ENCODE measurements around the gene IQGAP1.

Gene IQGAP1

GRCh38 chr15:90465140-90465929 lies 77.3 kb downstream of the IQGAP1 start:
- H3K4me3 ChIP-seq (ENCODE audit: low read depth, low read length), result no peak overlapping the region
- ChIA-PET CTCF (interaction anchor here (1.2 to 5.1 kb wide), 3 partner anchors 17 to 145 kb away, joined by 4 to 44 read pairs (median 7); no protein-coding TSS in a partner anchor), POLR2A (no interaction called here)
- no peaks in the 10 kb centered on the region for H3K9me3 ChIP-seq (ENCODE audit: control insufficient read depth, insufficient read depth, low read depth, low read length)
- H3K27ac ChIP-seq (ENCODE audit: extremely low read depth, low read depth, low read length), result no peak overlapping the region
- peaks cover 15% of the 10 kb centered on the region for H3K4me1 ChIP-seq (ENCODE audit: control insufficient read depth, insufficient read depth, low read length)
- H3K36me3 ChIP-seq (ENCODE audit: control insufficient read depth in 2 of 2, insufficient read depth in 1 of 2, low read length in 2 of 2), result peaks cover 5 to 28% of the 10 kb centered on the region in 2 experiments; a peak in 2 of 3 replicates
- TF ChIP-seq ZFP37 (tag by site-specific recombination; IDR thresholded peaks at IDR 0.05), result no peak
- TF ChIP-seq ZSCAN16 (tag by site-specific recombination; IDR thresholded peaks at IDR 0.05), result no peak
- TF ChIP-seq, protein P1, sequence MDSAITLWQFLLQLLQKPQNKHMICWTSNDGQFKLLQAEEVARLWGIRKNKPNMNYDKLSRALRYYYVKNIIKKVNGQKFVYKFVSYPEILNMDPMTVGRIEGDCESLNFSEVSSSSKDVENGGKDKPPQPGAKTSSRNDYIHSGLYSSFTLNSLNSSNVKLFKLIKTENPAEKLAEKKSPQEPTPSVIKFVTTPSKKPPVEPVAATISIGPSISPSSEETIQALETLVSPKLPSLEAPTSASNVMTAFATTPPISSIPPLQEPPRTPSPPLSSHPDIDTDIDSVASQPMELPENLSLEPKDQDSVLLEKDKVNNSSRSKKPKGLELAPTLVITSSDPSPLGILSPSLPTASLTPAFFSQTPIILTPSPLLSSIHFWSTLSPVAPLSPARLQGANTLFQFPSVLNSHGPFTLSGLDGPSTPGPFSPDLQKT (IDR thresholded peaks at IDR 0.05; ENCODE audit: borderline replicate concordance, low read depth, low read length), result no peak
- TF ChIP-seq ZNF48 (tag by site-specific recombination; IDR thresholded peaks at IDR 0.05), result no peak
- TF ChIP-seq, protein P2, sequence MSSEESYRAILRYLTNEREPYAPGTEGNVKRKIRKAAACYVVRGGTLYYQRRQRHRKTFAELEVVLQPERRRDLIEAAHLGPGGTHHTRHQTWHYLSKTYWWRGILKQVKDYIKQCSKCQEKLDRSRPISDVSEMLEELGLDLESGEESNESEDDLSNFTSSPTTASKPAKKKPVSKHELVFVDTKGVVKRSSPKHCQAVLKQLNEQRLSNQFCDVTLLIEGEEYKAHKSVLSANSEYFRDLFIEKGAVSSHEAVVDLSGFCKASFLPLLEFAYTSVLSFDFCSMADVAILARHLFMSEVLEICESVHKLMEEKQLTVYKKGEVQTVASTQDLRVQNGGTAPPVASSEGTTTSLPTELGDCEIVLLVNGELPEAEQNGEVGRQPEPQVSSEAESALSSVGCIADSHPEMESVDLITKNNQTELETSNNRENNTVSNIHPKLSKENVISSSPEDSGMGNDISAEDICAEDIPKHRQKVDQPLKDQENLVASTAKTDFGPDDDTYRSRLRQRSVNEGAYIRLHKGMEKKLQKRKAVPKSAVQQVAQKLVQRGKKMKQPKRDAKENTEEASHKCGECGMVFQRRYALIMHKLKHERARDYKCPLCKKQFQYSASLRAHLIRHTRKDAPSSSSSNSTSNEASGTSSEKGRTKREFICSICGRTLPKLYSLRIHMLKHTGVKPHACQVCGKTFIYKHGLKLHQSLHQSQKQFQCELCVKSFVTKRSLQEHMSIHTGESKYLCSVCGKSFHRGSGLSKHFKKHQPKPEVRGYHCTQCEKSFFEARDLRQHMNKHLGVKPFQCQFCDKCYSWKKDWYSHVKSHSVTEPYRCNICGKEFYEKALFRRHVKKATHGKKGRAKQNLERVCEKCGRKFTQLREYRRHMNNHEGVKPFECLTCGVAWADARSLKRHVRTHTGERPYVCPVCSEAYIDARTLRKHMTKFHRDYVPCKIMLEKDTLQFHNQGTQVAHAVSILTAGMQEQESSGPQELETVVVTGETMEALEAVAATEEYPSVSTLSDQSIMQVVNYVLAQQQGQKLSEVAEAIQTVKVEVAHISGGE (tag by site-specific recombination; conservative IDR thresholded peaks at IDR 0.05; ENCODE audit: low read depth), result no peak
- TF ChIP-seq, protein P3, sequence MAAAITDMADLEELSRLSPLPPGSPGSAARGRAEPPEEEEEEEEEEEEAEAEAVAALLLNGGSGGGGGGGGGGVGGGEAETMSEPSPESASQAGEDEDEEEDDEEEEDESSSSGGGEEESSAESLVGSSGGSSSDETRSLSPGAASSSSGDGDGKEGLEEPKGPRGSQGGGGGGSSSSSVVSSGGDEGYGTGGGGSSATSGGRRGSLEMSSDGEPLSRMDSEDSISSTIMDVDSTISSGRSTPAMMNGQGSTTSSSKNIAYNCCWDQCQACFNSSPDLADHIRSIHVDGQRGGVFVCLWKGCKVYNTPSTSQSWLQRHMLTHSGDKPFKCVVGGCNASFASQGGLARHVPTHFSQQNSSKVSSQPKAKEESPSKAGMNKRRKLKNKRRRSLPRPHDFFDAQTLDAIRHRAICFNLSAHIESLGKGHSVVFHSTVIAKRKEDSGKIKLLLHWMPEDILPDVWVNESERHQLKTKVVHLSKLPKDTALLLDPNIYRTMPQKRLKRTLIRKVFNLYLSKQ (tag by site-specific recombination; IDR thresholded peaks at IDR 0.05; ENCODE audit: borderline replicate concordance), result no peak
- peak; percentile 63; the same call in 1 of the 2 replicates for TF ChIP-seq ZBTB6 (tag by site-specific recombination; IDR thresholded peaks at IDR 0.05)
- 0 out of 2 replicates have a peak, but pooled peaks have one; percentile 42 for TF ChIP-seq ZXDB (tag by site-specific recombination; IDR thresholded peaks at IDR 0.05)
- no peak for TF ChIP-seq ZNF280C (tag by site-specific recombination; IDR thresholded peaks at IDR 0.05)
- no peak for TF ChIP-seq ZNF341 (tag by site-specific recombination; IDR thresholded peaks at IDR 0.05; ENCODE audit: low read depth)
- TF ChIP-seq ZSCAN30 (tag by site-specific recombination; IDR thresholded peaks at IDR 0.05), result no peak
- TF ChIP-seq ZNF791 (tag by site-specific recombination; IDR thresholded peaks at IDR 0.05), result no peak
- peak; percentile 37; the same call in 1 of the 2 replicates for TF ChIP-seq OSR2 (tag by site-specific recombination; IDR thresholded peaks at IDR 0.05)
- no peak for TF ChIP-seq SP2 (tag by site-specific recombination; IDR thresholded peaks at IDR 0.05)
- TF ChIP-seq ZNF664 (tag by site-specific recombination; IDR thresholded peaks at IDR 0.05), result no peak
- TF ChIP-seq ZNF19 (tag by site-specific recombination; IDR thresholded peaks at IDR 0.05; ENCODE audit: low read depth), result no peak
- TF ChIP-seq, protein P4, sequence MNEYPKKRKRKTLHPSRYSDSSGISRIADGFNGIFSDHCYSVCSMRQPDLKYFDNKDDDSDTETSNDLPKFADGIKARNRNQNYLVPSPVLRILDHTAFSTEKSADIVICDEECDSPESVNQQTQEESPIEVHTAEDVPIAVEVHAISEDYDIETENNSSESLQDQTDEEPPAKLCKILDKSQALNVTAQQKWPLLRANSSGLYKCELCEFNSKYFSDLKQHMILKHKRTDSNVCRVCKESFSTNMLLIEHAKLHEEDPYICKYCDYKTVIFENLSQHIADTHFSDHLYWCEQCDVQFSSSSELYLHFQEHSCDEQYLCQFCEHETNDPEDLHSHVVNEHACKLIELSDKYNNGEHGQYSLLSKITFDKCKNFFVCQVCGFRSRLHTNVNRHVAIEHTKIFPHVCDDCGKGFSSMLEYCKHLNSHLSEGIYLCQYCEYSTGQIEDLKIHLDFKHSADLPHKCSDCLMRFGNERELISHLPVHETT (tag by site-specific recombination; IDR thresholded peaks at IDR 0.05), result no peak
- no peak for TF ChIP-seq BCL11B (tag by site-specific recombination; IDR thresholded peaks at IDR 0.05; ENCODE audit: low read depth)
- no peak for TF ChIP-seq ZNF677 (tag by site-specific recombination; IDR thresholded peaks at IDR 0.05)
- TF ChIP-seq ZNF121 (tag by site-specific recombination; IDR thresholded peaks at IDR 0.05), result peak; percentile 74
- no peak for TF ChIP-seq ZNF423 (tag by site-specific recombination; IDR thresholded peaks at IDR 0.05)
- TF ChIP-seq RBAK (tag by site-specific recombination; IDR thresholded peaks at IDR 0.05), result 0 out of 2 replicates have a peak, but pooled peaks have one; percentile 28
- TF ChIP-seq ZNF629 (tag by site-specific recombination; IDR thresholded peaks at IDR 0.05), result peak; percentile 42; the same call in 1 of the 2 replicates
- no peak for TF ChIP-seq ZNF670 (tag by site-specific recombination; IDR thresholded peaks at IDR 0.05; ENCODE audit: low read depth)

All from HEK293 (cell line).